Measurements from ENCODE around the gene SNCB. TPM values are rescaled to one million over a fixed set of nuclear protein-coding genes. Genes with fewer than 3 reads are reported as not detected.

SNCB gene
- total RNA-seq, 1 experiment from 2014 or later, result 2.1 TPM

DNA sequence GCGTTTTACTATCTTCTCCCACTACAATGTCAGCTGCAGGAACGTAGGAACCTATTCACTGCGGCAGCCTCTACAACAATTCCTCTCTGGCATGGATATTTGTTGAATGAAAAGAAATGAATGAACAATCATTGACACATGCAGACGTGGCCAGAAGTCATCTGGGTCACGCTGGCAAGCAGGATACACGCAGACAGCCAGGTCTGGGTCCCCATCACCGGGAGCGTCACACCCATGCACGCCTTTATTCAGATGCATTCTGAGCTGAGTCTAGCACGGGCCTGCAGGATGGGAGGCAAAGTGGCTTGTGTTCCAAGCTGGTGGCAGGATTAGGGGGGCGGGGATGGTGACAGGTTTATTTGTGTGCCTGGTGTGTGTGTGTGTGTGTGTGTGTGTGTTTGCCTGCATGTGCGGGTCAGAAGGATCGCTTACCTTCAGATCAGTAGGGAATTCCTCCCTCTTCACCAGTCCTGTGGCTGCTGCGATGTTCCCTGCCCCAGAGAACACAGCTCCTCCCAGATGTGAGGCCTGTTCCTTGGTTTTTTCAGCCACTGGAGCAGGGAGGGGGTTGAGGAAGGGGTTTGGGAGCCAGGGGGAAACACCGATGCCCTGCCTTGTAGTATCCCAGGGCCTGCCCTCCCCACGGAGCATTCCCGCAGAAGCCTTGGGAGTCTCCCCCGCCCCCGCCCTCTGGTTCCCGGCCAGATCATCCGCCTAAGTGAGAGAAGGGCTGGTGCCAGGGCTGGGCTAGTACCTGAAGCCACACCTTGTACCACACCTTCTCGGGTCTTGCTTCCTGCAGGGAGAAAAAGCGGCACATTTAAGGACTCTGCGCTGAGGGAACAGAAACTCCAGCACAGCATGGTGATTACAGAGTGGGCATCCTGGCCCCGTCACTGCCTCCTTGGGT, 4.1 kb downstream of the SNCB start:
- peaks cover 42% of the 10 kb centered on the region for H3K4me1 ChIP-seq (ENCODE audit: insufficient read depth, low read length)
- peak overlapping the region; percentile 68 for H3K4me2 ChIP-seq (ENCODE audit: low read length)
- no peaks in the 10 kb centered on the region for H3K9me2 ChIP-seq (replicated peaks; ENCODE audit: low read length)
- peak; percentile 79 for DNase-seq
- peak overlapping the region; percentile 55 for H2AFZ ChIP-seq (ENCODE audit: low read length)
- ChIA-PET CTCF (no interaction called here), POLR2A (ENCODE audit: unreplicated experiment) (interaction anchor here (0.6 to 0.8 kb wide), 2 partner anchors 21 to 83 kb away, joined by 3 read pairs; partner anchors contain the start of gene TSPAN17)
- H4K20me1 ChIP-seq (ENCODE audit: low read length), result no peaks in the 10 kb centered on the region
- no peaks in the 10 kb centered on the region for H3K79me2 ChIP-seq (ENCODE audit: low read length)
- peak overlapping the region; percentile 28 for H3K9ac ChIP-seq (ENCODE audit: low read length)
- H3K27me3 ChIP-seq (ENCODE audit: low read length), result peaks cover 7% of the 10 kb centered on the region; the same call in 1 of the 2 replicates
- peak overlapping the region; percentile 77 for H3K27ac ChIP-seq (ENCODE audit: low read length)
- H3K9me3 ChIP-seq (ENCODE audit: low read length), result no peaks in the 10 kb centered on the region
- no peak for TF ChIP-seq EZH2phosphoT487 (IDR thresholded peaks at IDR 0.05; ENCODE audit: borderline replicate concordance, low read length)
- no peak for TF ChIP-seq CTCF (conservative IDR thresholded peaks at IDR 0.05; ENCODE audit: low read depth, low read length)
- no peak for TF ChIP-seq EZH2 (IDR thresholded peaks at IDR 0.05; ENCODE audit: low read length, unreplicated experiment)
- ATAC-seq, result peak; percentile 61
- H3K36me3 ChIP-seq (ENCODE audit: low read depth, low read length), result no peaks in the 10 kb centered on the region
- BruUV-seq (replicated peaks), result no TSS peak
- intact Hi-C loops (cut with micrococcal nuclease), result no loop called here
- no peaks in the 10 kb centered on the region for H3F3A ChIP-seq (ENCODE audit: low read length, unreplicated experiment)
- peak overlapping the region; percentile 38 for H3K4me3 ChIP-seq (ENCODE audit: low read length)

DNA sequence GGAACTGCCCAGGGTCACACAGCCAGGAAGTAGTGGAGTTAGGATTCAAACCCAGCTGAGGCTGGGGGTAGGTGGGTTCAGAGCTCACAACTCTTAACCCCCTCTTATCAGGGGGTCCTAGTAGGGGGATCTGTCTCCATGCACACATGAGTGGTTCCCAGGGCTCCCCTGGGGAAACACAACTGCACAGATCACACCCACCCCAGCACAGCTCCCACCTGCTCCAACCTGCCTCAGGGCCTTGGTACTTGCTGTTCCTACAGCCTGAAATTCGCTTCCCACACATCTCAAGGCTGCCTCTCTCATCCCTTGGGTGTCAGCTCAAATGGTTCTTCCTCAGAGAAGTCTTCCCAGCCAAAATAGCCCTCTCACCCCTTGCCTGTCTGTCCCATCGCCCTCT, 4.8 kb downstream of the SNCB start:
- CTCF ChIA-PET, result no interaction called here
- TF ChIP-seq EZH2phosphoT487 (IDR thresholded peaks at IDR 0.05; ENCODE audit: borderline replicate concordance, low read length), result no peak
- no peak for TF ChIP-seq EZH2 (IDR thresholded peaks at IDR 0.05; ENCODE audit: low read length, unreplicated experiment)
- no peak for TF ChIP-seq CTCF (conservative IDR thresholded peaks at IDR 0.05; ENCODE audit: low read depth, low read length)

GRCh38 chr5:176624938-176625337, 5.4 kb downstream of the SNCB start:
- H3K9me3 ChIP-seq (ENCODE audit: low read length), result no peaks in the 10 kb centered on the region
- H3K36me3 ChIP-seq (ENCODE audit: low read depth, low read length), result no peaks in the 10 kb centered on the region
- H3K27ac ChIP-seq (ENCODE audit: low read length), result no peak overlapping the region
- ATAC-seq, result no peak
- peak overlapping the region; percentile 68; the same call in 1 of the 2 replicates for H3K4me2 ChIP-seq (ENCODE audit: low read length)
- H3K9me2 ChIP-seq (replicated peaks; ENCODE audit: low read length), result no peaks in the 10 kb centered on the region
- no peak overlapping the region for H3K4me3 ChIP-seq (ENCODE audit: low read length)
- intact Hi-C loops (cut with micrococcal nuclease), result no loop called here
- H3K4me1 ChIP-seq (ENCODE audit: insufficient read depth, low read length), result peaks cover 39% of the 10 kb centered on the region
- no peaks in the 10 kb centered on the region for H4K20me1 ChIP-seq (ENCODE audit: low read length)
- BruUV-seq (replicated peaks), result no TSS peak
- no peak for TF ChIP-seq CTCF (conservative IDR thresholded peaks at IDR 0.05; ENCODE audit: low read depth, low read length)
- no peak for DNase-seq
- H3F3A ChIP-seq (ENCODE audit: low read length, unreplicated experiment), result no peaks in the 10 kb centered on the region
- H2AFZ ChIP-seq (ENCODE audit: low read length), result no peak overlapping the region
- ChIA-PET CTCF (no interaction called here), POLR2A (ENCODE audit: unreplicated experiment) (no interaction called here)
- H3K79me2 ChIP-seq (ENCODE audit: low read length), result no peaks in the 10 kb centered on the region
- peaks cover 17% of the 10 kb centered on the region for H3K27me3 ChIP-seq (ENCODE audit: low read length)
- no peak overlapping the region for H3K9ac ChIP-seq (ENCODE audit: low read length)

More for the DNA sequence above, 4.8 kb downstream of the SNCB start:
- POLR2A ChIA-PET (ENCODE audit: unreplicated experiment), result interaction anchor here (0.6 kb wide), 1 partner anchor 83 kb away, joined by 3 read pairs; no protein-coding TSS in a partner anchor
- Histone ChIP-seq H3K9me3 (ENCODE audit: low read length) (no peaks in the 10 kb centered on the region), H3K4me3 (ENCODE audit: low read length) (no peak overlapping the region; the same call in 1 of the 2 replicates), H3F3A (ENCODE audit: low read length, unreplicated experiment) (no peaks in the 10 kb centered on the region), H3K9me2 (replicated peaks; ENCODE audit: low read length) (no peaks in the 10 kb centered on the region), H3K27me3 (ENCODE audit: low read length) (peaks cover 14% of the 10 kb centered on the region), H3K36me3 (ENCODE audit: low read depth, low read length) (no peaks in the 10 kb centered on the region), H3K9ac (ENCODE audit: low read length) (no peak overlapping the region), H3K4me1 (ENCODE audit: insufficient read depth, low read length) (peaks cover 39% of the 10 kb centered on the region), H3K4me2 (ENCODE audit: low read length) (peak overlapping the region; percentile 68), H3K79me2 (ENCODE audit: low read length) (no peaks in the 10 kb centered on the region), H4K20me1 (ENCODE audit: low read length) (no peaks in the 10 kb centered on the region), H3K27ac (ENCODE audit: low read length) (peak overlapping the region; percentile 77), H2AFZ (ENCODE audit: low read length) (no peak overlapping the region)
- BruUV-seq (replicated peaks), result no TSS peak
- DNase-seq, result no peak
- intact Hi-C loops (cut with micrococcal nuclease), result no loop called here
- ATAC-seq, result no peak

Measured in PC-3 (cell line).